Measurements from ENCODE around the gene TRMT6. TPM values are rescaled to one million over a fixed set of nuclear protein-coding genes. Genes with fewer than 3 reads are reported as not detected.

TRMT6 gene
- total RNA-seq, 1 donor from 2014 or later: 9.6 TPM

GRCh38 chr20:5989539-5989938 is 39.2 kb upstream of the TRMT6 start:
- intact Hi-C loops (cut with DNase I): no loop called here
- H3K27me3 ChIP-seq: no peaks in the 10 kb centered on the region
- no peaks in the 10 kb centered on the region for H3K9me3 ChIP-seq
- H3K36me3 ChIP-seq: peaks cover 3 to 7% of the 10 kb centered on the region in 2 donors
- H3K27ac ChIP-seq: no peak overlapping the region
- H3K4me1 ChIP-seq: no peaks in the 10 kb centered on the region
- DNase-seq (ENCODE audit: extremely low spot score in 2 of 2): no peak
- TF ChIP-seq CTCF (IDR thresholded peaks at IDR 0.05): no peak
- no peak for TF ChIP-seq POLR2A (IDR thresholded peaks at IDR 0.05)
- TF ChIP-seq POLR2AphosphoS5 (IDR thresholded peaks at IDR 0.05; ENCODE audit: insufficient read depth in 1 of 2, low read depth in 1 of 2): no peak
- H3K4me3 ChIP-seq: no peak overlapping the region

GRCh38 chr20:5987383-5987782 is 37.0 kb upstream of the TRMT6 start:
- TF ChIP-seq POLR2A (IDR thresholded peaks at IDR 0.05) (no peak), POLR2AphosphoS5 (IDR thresholded peaks at IDR 0.05; ENCODE audit: insufficient read depth in 1 of 2, low read depth in 1 of 2) (no peak), CTCF (IDR thresholded peaks at IDR 0.05) (no peak)
- no peaks in the 10 kb centered on the region for H3K9me3 ChIP-seq
- H3K27me3 ChIP-seq: no peaks in the 10 kb centered on the region
- peaks cover 0 to 7% of the 10 kb centered on the region in 2 donors for H3K36me3 ChIP-seq
- no peaks in the 10 kb centered on the region for H3K4me1 ChIP-seq
- no peak for DNase-seq (ENCODE audit: extremely low spot score in 2 of 2)
- intact Hi-C loops (cut with DNase I): no loop called here
- no peak overlapping the region for H3K27ac ChIP-seq
- H3K4me3 ChIP-seq: no peak overlapping the region

- H3K4me1 ChIP-seq: no peaks in the 10 kb centered on the region
- DNase-seq (ENCODE audit: extremely low spot score in 2 of 2): no peak
- peaks cover 0 to 6% of the 10 kb centered on the region in 2 donors for H3K36me3 ChIP-seq
- no peak overlapping the region for H3K27ac ChIP-seq
- no peaks in the 10 kb centered on the region for H3K27me3 ChIP-seq
- intact Hi-C loops (cut with DNase I): no loop called here
- TF ChIP-seq POLR2A (IDR thresholded peaks at IDR 0.05) (no peak), POLR2AphosphoS5 (IDR thresholded peaks at IDR 0.05; ENCODE audit: insufficient read depth in 1 of 2, low read depth in 1 of 2) (no peak), CTCF (IDR thresholded peaks at IDR 0.05) (no peak)
- H3K9me3 ChIP-seq: no peaks in the 10 kb centered on the region
- no peak overlapping the region for H3K4me3 ChIP-seq
These were observed 30.6 kb upstream of the TRMT6 start for GRCh38 chr20:5980720-5981538.

- intact Hi-C loops (cut with DNase I): no loop called here
- no peak for DNase-seq (ENCODE audit: extremely low spot score in 2 of 2)
- Histone ChIP-seq H3K36me3 (peaks cover 0 to 6% of the 10 kb centered on the region in 2 donors), H3K9me3 (no peaks in the 10 kb centered on the region), H3K4me1 (no peaks in the 10 kb centered on the region), H3K27ac (no peak overlapping the region), H3K4me3 (no peak overlapping the region), H3K27me3 (no peaks in the 10 kb centered on the region)
- no peak for TF ChIP-seq POLR2A (IDR thresholded peaks at IDR 0.05)
- TF ChIP-seq CTCF (IDR thresholded peaks at IDR 0.05): no peak
- no peak for TF ChIP-seq POLR2AphosphoS5 (IDR thresholded peaks at IDR 0.05; ENCODE audit: insufficient read depth in 1 of 2, low read depth in 1 of 2)
These were observed 29.5 kb upstream of the TRMT6 start for GRCh38 chr20:5979801-5980200.

DNA sequence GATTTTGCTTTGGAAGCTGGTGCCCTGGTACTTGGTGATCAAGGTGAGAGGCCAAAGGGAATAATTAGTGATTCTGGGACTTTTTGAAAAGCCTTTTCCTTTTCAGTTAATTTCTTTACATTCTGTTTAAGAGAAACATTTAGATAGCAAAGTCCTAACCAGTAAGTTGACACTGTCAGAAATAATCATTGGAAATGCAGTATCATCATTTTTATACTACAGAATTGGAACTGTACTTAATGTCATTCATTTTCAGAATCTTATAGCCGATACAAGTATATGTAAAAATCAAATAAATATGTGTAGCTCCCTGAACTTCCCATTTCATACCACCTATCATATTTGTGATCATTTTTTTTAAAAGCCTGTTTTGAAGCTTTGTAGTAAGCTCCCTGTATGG is 27.6 kb upstream of the TRMT6 start:
- TF ChIP-seq POLR2A (IDR thresholded peaks at IDR 0.05): no peak
- no peak for TF ChIP-seq CTCF (IDR thresholded peaks at IDR 0.05)
- no peak for TF ChIP-seq POLR2AphosphoS5 (IDR thresholded peaks at IDR 0.05; ENCODE audit: insufficient read depth in 1 of 2, low read depth in 1 of 2)
- H3K4me3 ChIP-seq: no peak overlapping the region
- H3K9me3 ChIP-seq: no peaks in the 10 kb centered on the region
- DNase-seq (ENCODE audit: extremely low spot score in 2 of 2): no peak
- H3K27ac ChIP-seq: no peak overlapping the region
- no peaks in the 10 kb centered on the region for H3K4me1 ChIP-seq
- H3K27me3 ChIP-seq: no peaks in the 10 kb centered on the region
- peaks cover 0 to 6% of the 10 kb centered on the region in 2 donors for H3K36me3 ChIP-seq
- intact Hi-C loops (cut with DNase I): no loop called here

Measured in vagina (tissue), 2 donors.